GM13977 (cell line): ENCODE measurements around the gene BEGAIN.

Experiments used
- DNase-seq: peaks from one replicate; pipeline ENCODE4 v3.0.0; 2012; ENCODE audit warnings: low spot score
- CTCF ChIP-seq: IDR thresholded peaks from 2 replicates; pipeline ENCODE4 v1.5.1; 2012; ENCODE audit warnings: mild to moderate bottlenecking, control low read depth; ENCODE audit not compliant: insufficient read depth; ENCODE audit errors: extremely low read depth, missing control alignments
- in situ Hi-C: fragments of 300-500 bp; cut with MboI; formaldehyde crosslinking; loops from one replicate; pipeline ENCODE4 v1.12.0; 2022; ENCODE audit warnings: low sequenced_read_pairs, low pct_unique_long_range_greater_than_20kb, mixed read lengths, inconsistent platforms; ENCODE audit not compliant: unreplicated experiment

BEGAIN gene

GRCh38 chr14:100621806-100622205, 34.6 kb upstream of the BEGAIN start:
- in situ Hi-C loops, result no loop called here
- TF ChIP-seq CTCF, result no peak
- no peak for DNase-seq

DNA sequence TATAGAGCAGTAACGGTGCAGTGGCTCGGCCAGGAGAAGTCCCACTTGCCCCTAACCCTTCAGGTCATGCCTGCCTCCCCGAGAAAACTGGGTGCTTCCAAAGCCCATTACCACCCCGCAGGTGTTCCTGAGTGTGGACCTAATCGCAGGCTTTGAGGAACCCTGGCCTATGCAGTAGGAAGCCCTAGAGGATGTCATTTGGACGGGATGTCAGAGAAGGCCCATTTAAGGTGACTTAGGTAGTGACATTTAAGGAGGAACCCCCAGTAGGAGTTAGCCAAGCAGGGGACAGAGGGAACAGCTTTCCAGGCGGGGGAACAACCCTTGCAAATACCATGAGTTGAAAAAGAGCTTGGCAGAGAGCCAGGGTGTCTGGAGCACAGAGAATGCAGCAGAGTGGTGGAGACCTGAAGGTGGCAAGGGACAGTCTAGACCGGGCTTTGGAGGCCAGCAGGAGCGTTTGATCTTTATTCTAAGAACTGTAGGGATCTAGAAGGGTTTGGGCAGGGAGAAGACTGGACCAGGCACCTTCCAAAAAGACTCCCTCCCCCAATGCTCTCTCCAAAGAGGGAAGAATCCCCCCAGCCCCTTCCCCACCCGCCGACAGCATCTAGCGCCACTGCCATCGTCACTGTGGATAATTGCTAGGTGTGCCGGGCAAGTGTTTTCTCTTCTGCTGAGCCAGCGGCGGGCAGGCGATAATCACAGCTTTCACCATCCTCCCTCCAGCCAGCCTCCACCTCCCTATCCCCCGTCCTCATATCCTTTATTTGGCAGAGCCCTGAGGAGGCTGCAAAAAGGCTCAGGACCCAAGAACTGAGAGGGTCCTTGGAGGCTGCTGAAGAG, 33.3 kb upstream of the BEGAIN start:
- in situ Hi-C loops, result no loop called here
- TF ChIP-seq CTCF, result no peak
- DNase-seq, result no peak

GRCh38 chr14:100619396-100620254, 32.4 kb upstream of the BEGAIN start:
- DNase-seq, result no peak
- no peak for TF ChIP-seq CTCF
- in situ Hi-C loops, result no loop called here

GRCh38 chr14:100618763-100619320, 31.6 kb upstream of the BEGAIN start:
- no peak for DNase-seq
- in situ Hi-C loops, result no loop called here
- TF ChIP-seq CTCF, result no peak

DNA sequence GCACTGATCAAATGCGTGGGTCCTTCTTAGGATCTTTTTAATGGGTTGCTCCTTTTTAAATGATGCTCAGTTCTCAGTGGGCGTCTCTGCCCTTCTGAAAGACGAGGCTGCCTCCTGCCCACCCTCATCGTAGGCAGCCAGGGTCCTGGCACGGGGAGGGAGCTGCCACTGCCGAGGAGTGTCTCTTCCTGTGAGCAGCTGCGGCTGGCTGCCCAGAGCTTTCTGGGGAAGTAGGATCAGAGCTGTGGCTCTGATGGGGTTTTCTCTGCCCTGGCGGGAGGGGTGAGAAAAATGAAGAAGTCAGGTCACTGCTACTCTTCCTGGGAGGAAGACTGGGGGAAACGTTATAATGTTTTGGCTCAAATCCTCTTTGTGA, 31.1 kb upstream of the BEGAIN start:
- in situ Hi-C loops, result no loop called here
- no peak for DNase-seq
- no peak for TF ChIP-seq CTCF

GRCh38 chr14:100617410-100618317, 30.4 kb upstream of the BEGAIN start:
- no peak for DNase-seq
- TF ChIP-seq CTCF, result no peak
- in situ Hi-C loops, result no loop called here
